HCT116 (cell line): ENCODE results near the gene ATP4A. TPM values are rescaled to one million over a fixed set of nuclear protein-coding genes. Genes with fewer than 3 reads are reported as not detected.

Experiments
- ATAC-seq: fragments of 200-7000 bp; cut with Tn5 transposase; 2 replicates; pipeline ENCODE4 v1.9.1; 2020; ENCODE audit warnings: mild to moderate bottlenecking, moderate library complexity
- BruUV-seq: library from RNA; stranded (reverse); fragments of 400-500 nt; replicated peaks from 2 replicates; lab custom pipeline; 2021; lab: Mats Ljungman, UMichigan
- CTCF ChIA-PET: fragments of 300-600 bp; sonication (Branson Sonifier 250); formaldehyde crosslinking; loops from one replicate; lab custom pipeline; 2021; ENCODE audit warnings: antibody characterized with exemption; lab: Charles Lee
- POLR2A ChIA-PET: fragments of 300-600, 350-600 bp; sonication (Branson Sonifier 250); formaldehyde crosslinking; loops from one replicate; lab custom pipeline; 2021; ENCODE audit warnings: antibody characterized with exemption; lab: Charles Lee
- RAD21 ChIA-PET, 2 experiments: fragments of 300-600 bp; sonication (Branson Sonifier 250); formaldehyde crosslinking; loops; one replicate each; lab custom pipeline; 2023; ENCODE audit warnings: low total read pairs in 2 of 2; ENCODE audit not compliant: uncharacterized antibody in 2 of 2, unreplicated experiment in 2 of 2, low non-redundant PET in 1 of 2; lab: Charles Lee
- DNase-seq: peaks from one replicate; pipeline ENCODE4 v3.0.0-alpha.2; 2010; ENCODE audit warnings: low read depth, low spot score
- H2AFZ ChIP-seq: fragments of 200-600 bp; shearing (Covaris generic), sonication (generic); 2 replicates; pipeline ENCODE4 v1.6.1; 2017; ENCODE audit warnings: low read depth, mixed run types, mixed read lengths, antibody characterized with exemption, low read length; ENCODE audit not compliant: poor library complexity, severe bottlenecking
- H3K27ac ChIP-seq: 2 replicates; pipeline ENCODE4 v1.5.1; 2012; ENCODE audit warnings: low read depth, low read length
- H3K27me3 ChIP-seq: fragments of 200-600 bp; sonication (generic); 2 replicates; pipeline ENCODE4 v1.6.1; 2016; ENCODE audit warnings: mixed run types, low read length, mixed read lengths; ENCODE audit not compliant: insufficient read depth
- H3K36me3 ChIP-seq, 2 experiments: fragments of 200-500 bp in 1 of 2; fragments of 200-600 bp in 1 of 2; sonication (Bioruptor generic) in 1 of 2; sonication (generic) in 1 of 2; 2 replicates each; pipeline versions ENCODE4 v1.5.1 to v1.6.1; 2014 to 2016; ENCODE audit warnings: low read length in 2 of 2, inconsistent platforms in 1 of 2, mixed read lengths in 1 of 2, mixed run types in 1 of 2; ENCODE audit not compliant: insufficient read depth in 2 of 2, control insufficient read depth in 1 of 2
- H3K4me1 ChIP-seq, 2 experiments: fragments of 200-600 bp in 1 of 2; sonication (generic) in 1 of 2; 2 replicates each; pipeline versions ENCODE4 v1.5.1 to v1.6.1; 2012 to 2017; ENCODE audit warnings: low read length in 2 of 2, inconsistent platforms in 1 of 2, mild to moderate bottlenecking in 1 of 2, mixed read lengths in 1 of 2, mixed run types in 1 of 2, moderate library complexity in 1 of 2; ENCODE audit not compliant: insufficient read depth in 2 of 2, control insufficient read depth in 1 of 2
- H3K4me2 ChIP-seq: fragments of 200-600 bp; sonication (generic); 2 replicates; pipeline ENCODE4 v1.6.1; 2017; ENCODE audit warnings: mixed run types, low read length, mixed read lengths
- H3K4me3 ChIP-seq, 2 experiments: fragments of 200-600 bp in 1 of 2; sonication (generic) in 1 of 2; replicated peaks in 1 of 2; 2 replicates each; pipeline ENCODE4 v1.5.1; 2011 to 2016; ENCODE audit warnings: low read length in 2 of 2, control low read depth in 1 of 2, low read depth in 1 of 2, mild to moderate bottlenecking in 1 of 2, mixed read lengths in 1 of 2, mixed run types in 1 of 2
- H3K79me2 ChIP-seq: fragments of 200-600 bp; sonication (generic); 2 replicates; pipeline ENCODE4 v1.6.1; 2017; ENCODE audit warnings: mild to moderate bottlenecking, mixed run types, low read length, moderate library complexity, mixed read lengths; ENCODE audit not compliant: insufficient read depth
- H3K9ac ChIP-seq: fragments of 200-600 bp; sonication (generic); 2 replicates; pipeline ENCODE4 v1.6.1; 2016; ENCODE audit warnings: low read length, mixed read lengths
- H3K9me2 ChIP-seq: fragments of 200-600 bp; sonication (generic), shearing (Covaris generic); 2 replicates; pipeline ENCODE4 v1.6.1; 2017; ENCODE audit warnings: mixed run types, mild to moderate bottlenecking, moderate library complexity; ENCODE audit not compliant: insufficient read depth
- H3K9me3 ChIP-seq, 2 experiments: fragments of 200-500 bp in 1 of 2; fragments of 200-600 bp in 1 of 2; sonication (Bioruptor generic) in 1 of 2; sonication (generic) in 1 of 2; 2 replicates each; pipeline ENCODE4 v1.6.1; 2014 to 2017; ENCODE audit warnings: low read length in 2 of 2, mixed read lengths in 2 of 2, inconsistent platforms in 1 of 2, low read depth in 1 of 2, mild to moderate bottlenecking in 1 of 2, mixed run types in 1 of 2, moderate library complexity in 1 of 2; ENCODE audit not compliant: control insufficient read depth in 1 of 2, insufficient read depth in 1 of 2
- H4K20me1 ChIP-seq: fragments of 200-600 bp; sonication (generic), shearing (Covaris generic); 2 replicates; pipeline ENCODE4 v1.6.1; 2017; ENCODE audit warnings: mixed run types, mild to moderate bottlenecking, moderate library complexity; ENCODE audit not compliant: insufficient read depth
- CBX3 ChIP-seq: IDR thresholded peaks from 2 replicates; pipeline ENCODE4 v1.6.1; 2012; ENCODE audit warnings: low read depth
- CTCF ChIP-seq, 3 experiments: fragments of 200-600 bp in 1 of 3; sonication (generic) in 1 of 3; IDR thresholded peaks in 2 of 3; conservative IDR thresholded peaks in 1 of 3; 2 replicates each; pipeline ENCODE4 v1.5.1; 2012 to 2017; ENCODE audit warnings: low read depth in 2 of 3, low read length in 2 of 3, antibody characterized with exemption in 1 of 3, borderline replicate concordance in 1 of 3, control low read depth in 1 of 3, mild to moderate bottlenecking in 1 of 3, mixed read lengths in 1 of 3, mixed run types in 1 of 3, moderate library complexity in 1 of 3; ENCODE audit not compliant: insufficient read depth in 1 of 3
- EGR1 ChIP-seq: IDR thresholded peaks from 2 replicates; pipeline ENCODE4 v1.6.1; 2012; ENCODE audit warnings: low read depth
- ELF1 ChIP-seq: IDR thresholded peaks from 2 replicates; pipeline ENCODE4 v1.6.1; 2012; ENCODE audit warnings: low read depth, borderline replicate concordance
- EZH2 ChIP-seq: fragments of 200-600 bp; sonication (generic); IDR thresholded peaks from 2 replicates; pipeline ENCODE4 v1.6.1; 2017; ENCODE audit warnings: antibody characterized with exemption, mixed run types
- REST ChIP-seq: IDR thresholded peaks from 2 replicates; pipeline ENCODE4 v1.6.1; 2012; ENCODE audit warnings: low read depth
- SIN3A ChIP-seq: IDR thresholded peaks from 2 replicates; pipeline ENCODE4 v1.6.1; 2012; ENCODE audit warnings: low read depth
- SRF ChIP-seq: IDR thresholded peaks from 2 replicates; pipeline ENCODE4 v1.6.1; 2012; ENCODE audit warnings: low read depth
- TCF7L2 ChIP-seq: IDR thresholded peaks from 2 replicates; pipeline ENCODE4 v1.7.0; 2011; ENCODE audit warnings: borderline replicate concordance, inconsistent platforms; ENCODE audit not compliant: insufficient read depth, insufficient read length; ENCODE audit errors: extremely low read depth
- ZNF274 ChIP-seq: fragments of 200-500 bp; sonication (Bioruptor generic); IDR thresholded peaks from 2 replicates; pipeline ENCODE4 v1.6.1; 2014; ENCODE audit warnings: mild to moderate bottlenecking, low read depth, low read length, inconsistent platforms
- intact Hi-C: fragments of 100-400 bp; cut with micrococcal nuclease; formaldehyde crosslinking; loops from 2 replicates; pipeline ENCODE4 v1.10.0; 2022
- total RNA-seq: library from RNA; stranded (reverse); gene quantifications from one replicate; pipeline ENCODE4 v1.2.1, GENCODE V29; 2021; ENCODE audit not compliant: unreplicated experiment
- TF ChIP-seq, protein P1 (sequence below): IDR thresholded peaks from 2 replicates; pipeline ENCODE4 v1.6.1; 2012

ATP4A gene
- total RNA-seq, 1 experiment from 2014 or later = 0.27 TPM

- H3K4me3 ChIP-seq = no peak overlapping the region
Observed at GRCh38 chr19:35508129-35508528, 55.3 kb downstream of the ATP4A start.

More at GRCh38 chr19:35508129-35508528, 55.3 kb downstream of the ATP4A start:
- Histone ChIP-seq H2AFZ (no peak overlapping the region), H3K4me1 (peaks cover 5 to 21% of the 10 kb centered on the region in 2 experiments; a peak in 3 of 4 replicates), H3K4me2 (peak overlapping the region; percentile 94; the same call in 1 of the 2 replicates), H3K9me3 (no peaks in the 10 kb centered on the region), H3K27me3 (no peaks in the 10 kb centered on the region), H3K36me3 (peaks cover 14 to 30% of the 10 kb centered on the region in 2 experiments; a peak in 3 of 4 replicates), H3K79me2 (peaks cover 49% of the 10 kb centered on the region), H3K9ac (peak overlapping the region; percentile 85; the same call in 1 of the 2 replicates), H3K27ac (no peak overlapping the region), H4K20me1 (no peaks in the 10 kb centered on the region), H3K9me2 (no peaks in the 10 kb centered on the region)
- ATAC-seq (no peak), DNase-seq (no peak)
- ChIA-PET RAD21 (no interaction called here), CTCF (interaction anchor here (1.8 to 2.5 kb wide), 2 partner anchors 13 to 155 kb away, joined by 6 to 11 read pairs; no protein-coding TSS in a partner anchor), POLR2A (interaction anchor here (1.5 kb wide), 1 partner anchor 136 kb away, joined by 6 read pairs; no protein-coding TSS in a partner anchor)
- BruUV-seq = no TSS peak
- TF ChIP-seq EGR1 = no peak
- TF ChIP-seq, protein P1, sequence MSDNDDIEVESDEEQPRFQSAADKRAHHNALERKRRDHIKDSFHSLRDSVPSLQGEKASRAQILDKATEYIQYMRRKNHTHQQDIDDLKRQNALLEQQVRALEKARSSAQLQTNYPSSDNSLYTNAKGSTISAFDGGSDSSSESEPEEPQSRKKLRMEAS = no peak
- TF ChIP-seq CTCF (IDR thresholded peaks at IDR 0.05 in 2 of 3, conservative IDR thresholded peaks at IDR 0.05 in 1 of 3; ENCODE audit: borderline replicate concordance in 1 of 3, insufficient read depth in 1 of 3, low read depth in 2 of 3, low read length in 2 of 3) = no peak
- no peak for TF ChIP-seq EZH2
- no peak for TF ChIP-seq ZNF274
- TF ChIP-seq CBX3 = no peak
- TF ChIP-seq ELF1 = no peak
- no peak for TF ChIP-seq SIN3A
- no peak for TF ChIP-seq REST
- TF ChIP-seq SRF = no peak
- no peak for TF ChIP-seq TCF7L2
- intact Hi-C loops = no loop called here
